GM18505 (cell line): Measurements from ENCODE around the gene LARP6.
"Not testable (repeated sequence)": the region's sequence is repeated elsewhere in the genome, so short reads cannot be mapped to it uniquely, and the experiment has no call there.

Experiments used
- ATAC-seq: cut with Tn5 transposase; IDR thresholded peaks from one replicate; pipeline ENCODE4 v1.9.1; 2021; ENCODE audit not compliant: unreplicated experiment
- POLR2A ChIP-seq: IDR thresholded peaks from 4 replicates; pipeline ENCODE4 v1.6.1; 2011; ENCODE audit warnings: borderline replicate concordance; ENCODE audit not compliant: insufficient read depth, insufficient read length; ENCODE audit errors: extremely low read depth

Gene LARP6

GRCh38 chr15:70853973-70854665, at the start of gene LARP6:
Gene LARP6 (minus strand): TSS chr15:70854157. CDS start chr15:70854088, 69 bp downstream.
- ATAC-seq, result no peak
- no peak for TF ChIP-seq POLR2A

GRCh38 chr15:70902107-70902506, 48.1 kb upstream of the LARP6 start:
- TF ChIP-seq POLR2A, result no peak
- ATAC-seq, result no peak

GRCh38 chr15:70892912-70893560, 39.1 kb upstream of the LARP6 start:
- ATAC-seq, result no peak
- TF ChIP-seq POLR2A, result no peak

GRCh38 chr15:70892002-70892911, 38.3 kb upstream of the LARP6 start, which contains the start of the genes LRRC49 and THAP10:
Gene LRRC49 (plus strand): TSS chr15:70892826. CDS start chr15:70892895, 69 bp downstream.
Gene THAP10 (minus strand): TSS chr15:70892433. CDS start chr15:70892272, 161 bp downstream.
- TF ChIP-seq POLR2A, result no peak
- ATAC-seq, result peak; percentile 68

- no peak for ATAC-seq
- TF ChIP-seq POLR2A, result no peak
Observed at GRCh38 chr15:70882361-70882760, 28.4 kb upstream of the LARP6 start.

GRCh38 chr15:70880781-70881180, 26.8 kb upstream of the LARP6 start:
- no peak for ATAC-seq
- no peak for TF ChIP-seq POLR2A

GRCh38 chr15:70879401-70879800, 25.4 kb upstream of the LARP6 start:
- ATAC-seq, result no peak
- no peak for TF ChIP-seq POLR2A

- ATAC-seq, result no peak
Observed at GRCh38 chr15:70876683-70877082, 22.7 kb upstream of the LARP6 start.

GRCh38 chr15:70876011-70876410, 22.1 kb upstream of the LARP6 start:
- TF ChIP-seq POLR2A, result no peak
- no peak for ATAC-seq

More at GRCh38 chr15:70876683-70877082, 22.7 kb upstream of the LARP6 start:
- TF ChIP-seq POLR2A, result no peak

GRCh38 chr15:70875001-70875782, 21.2 kb upstream of the LARP6 start:
- ATAC-seq, result no peak

GRCh38 chr15:70873232-70874054, 19.5 kb upstream of the LARP6 start:
- ATAC-seq, result no peak

More at GRCh38 chr15:70875001-70875782, 21.2 kb upstream of the LARP6 start:
- no peak for TF ChIP-seq POLR2A

GRCh38 chr15:70871490-70871889, 17.5 kb upstream of the LARP6 start:
- ATAC-seq, result not testable (repeated sequence)

More at GRCh38 chr15:70873232-70874054, 19.5 kb upstream of the LARP6 start:
- no peak for TF ChIP-seq POLR2A
